ENCODE results near the gene PHKG2. TPM values are rescaled to one million over a fixed set of nuclear protein-coding genes. Genes with fewer than 3 reads are reported as not detected.
A peak's percentile ranks its signal among the peaks of the same experiment; 100 is the strongest.
"Not testable (repeated sequence)": the region's sequence is repeated elsewhere in the genome, so short reads cannot be mapped to it uniquely, and the experiment has no call there.

Gene PHKG2, protein sequence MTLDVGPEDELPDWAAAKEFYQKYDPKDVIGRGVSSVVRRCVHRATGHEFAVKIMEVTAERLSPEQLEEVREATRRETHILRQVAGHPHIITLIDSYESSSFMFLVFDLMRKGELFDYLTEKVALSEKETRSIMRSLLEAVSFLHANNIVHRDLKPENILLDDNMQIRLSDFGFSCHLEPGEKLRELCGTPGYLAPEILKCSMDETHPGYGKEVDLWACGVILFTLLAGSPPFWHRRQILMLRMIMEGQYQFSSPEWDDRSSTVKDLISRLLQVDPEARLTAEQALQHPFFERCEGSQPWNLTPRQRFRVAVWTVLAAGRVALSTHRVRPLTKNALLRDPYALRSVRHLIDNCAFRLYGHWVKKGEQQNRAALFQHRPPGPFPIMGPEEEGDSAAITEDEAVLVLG
- 38.1 and 41.6 TPM in 2 replicates for total RNA-seq

DNA sequence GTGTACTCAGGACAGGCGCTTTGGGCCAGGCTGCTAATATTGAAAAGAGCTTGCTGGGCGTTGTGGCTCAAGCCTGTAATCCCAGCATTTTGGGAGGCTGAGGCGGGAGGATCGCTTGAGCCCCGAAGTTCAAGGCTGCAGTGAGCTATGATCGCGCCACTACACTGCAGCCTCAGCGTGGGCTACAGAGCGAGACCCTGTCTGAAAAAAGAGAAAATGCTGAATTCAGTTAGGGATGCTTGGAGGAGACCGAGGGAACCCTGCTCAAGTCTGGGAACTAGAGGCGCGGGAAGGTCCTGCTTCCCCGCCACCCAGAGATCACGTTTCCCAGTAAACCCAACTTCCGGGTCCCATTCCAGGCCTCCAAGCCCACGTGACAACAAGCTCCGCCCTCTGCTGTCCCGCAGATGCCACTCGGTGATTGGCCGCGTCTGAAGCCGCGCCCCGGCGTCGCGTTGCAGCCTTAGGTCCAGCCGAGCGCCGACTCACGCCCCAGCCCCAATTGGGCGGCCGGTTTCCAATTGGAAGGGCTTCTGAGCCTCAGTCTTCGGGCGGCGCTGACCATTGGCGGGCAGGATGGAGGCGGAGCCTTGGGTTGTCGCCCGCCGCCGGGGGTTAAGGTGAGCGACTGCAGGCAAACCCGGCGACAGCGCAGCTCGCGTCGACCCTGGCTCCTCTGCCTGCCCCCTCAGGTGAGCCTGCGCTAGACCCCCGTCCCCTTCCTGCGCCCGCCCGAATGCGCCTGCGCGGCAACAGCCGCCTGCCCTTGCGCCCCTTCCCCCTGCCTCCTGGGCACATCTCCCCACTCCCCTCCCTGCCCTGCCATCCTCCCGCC is at the start of gene PHKG2:
TSS of gene PHKG2 (plus strand) at position 627 of the 835 bp plus-strand sequence. CDS start 396 bp downstream, outside the sequence.
- DNase-seq (ENCODE audit: low spot score), result peak; percentile 98
- H3K36me3 Mint-ChIP-seq (ENCODE audit: low read depth), result peaks cover 41% of the 10 kb centered on the region
- intact Hi-C loops (cut with micrococcal nuclease), result loop anchor here (1.0 kb wide), 3 partner anchors 14 to 127 kb away; partner anchors contain the start of genes CFAP119 and RNF40
- H3K27ac Mint-ChIP-seq, result peak within 1 kb of the TSS; percentile 78
- peak within 1 kb of the TSS; percentile 94 for H3K4me3 Mint-ChIP-seq (ENCODE audit: low read depth)
- no peaks in the 10 kb centered on the region for H3K27me3 Mint-ChIP-seq (ENCODE audit: low read depth)
- H3K9me3 Mint-ChIP-seq, result no peaks in the 10 kb centered on the region
- peaks cover 18% of the 10 kb centered on the region for H3K4me1 Mint-ChIP-seq (ENCODE audit: low read depth)

- no peaks in the 10 kb centered on the region for H3K27me3 Mint-ChIP-seq (ENCODE audit: low read depth)
- no peaks in the 10 kb centered on the region for H3K9me3 Mint-ChIP-seq
- H3K4me3 Mint-ChIP-seq (ENCODE audit: low read depth), result peak within 1 kb of the TSS; percentile 100
- H3K4me1 Mint-ChIP-seq (ENCODE audit: low read depth), result peaks cover 24% of the 10 kb centered on the region
- DNase-seq (ENCODE audit: low spot score), result peak; percentile 84
- intact Hi-C loops (cut with micrococcal nuclease), result loop anchor here (1.0 to 10.0 kb wide), 7 partner anchors 41 to 406 kb away; partner anchors contain the start of genes BCKDK, CFAP119, FBRS and PHKG2
- peak within 1 kb of the TSS; percentile 100 for H3K27ac Mint-ChIP-seq
- H3K36me3 Mint-ChIP-seq (ENCODE audit: low read depth), result peaks cover 41% of the 10 kb centered on the region
Measured at GRCh38 chr16:30698816-30699614, 49.2 kb upstream of the PHKG2 start, which contains the start of gene SRCAP. TSS of gene SRCAP (plus strand) at chr16:30699171. CDS start at chr16:30700825, 1,654 bp downstream.

GRCh38 chr16:30699615-30700099 is 48.6 kb upstream of the PHKG2 start:
- DNase-seq (ENCODE audit: low spot score), result no peak
- H3K4me3 Mint-ChIP-seq (ENCODE audit: low read depth), result peak overlapping the region; percentile 100
- intact Hi-C loops (cut with micrococcal nuclease), result loop anchor here (2.0 to 10.0 kb wide), 3 partner anchors 63 to 405 kb away; partner anchors contain the start of genes BCKDK, CFAP119 and RNF40
- H3K27ac Mint-ChIP-seq, result peak overlapping the region; percentile 98
- no peaks in the 10 kb centered on the region for H3K9me3 Mint-ChIP-seq
- H3K4me1 Mint-ChIP-seq (ENCODE audit: low read depth), result peaks cover 24% of the 10 kb centered on the region
- H3K27me3 Mint-ChIP-seq (ENCODE audit: low read depth), result no peaks in the 10 kb centered on the region
- H3K36me3 Mint-ChIP-seq (ENCODE audit: low read depth), result peaks cover 47% of the 10 kb centered on the region

GRCh38 chr16:30700491-30700890 is 47.7 kb upstream of the PHKG2 start:
- intact Hi-C loops (cut with micrococcal nuclease), result no loop called here
- Mint-ChIP-seq H3K4me1 (ENCODE audit: low read depth) (peaks cover 19% of the 10 kb centered on the region), H3K4me3 (ENCODE audit: low read depth) (peak overlapping the region; percentile 100), H3K27ac (no peak overlapping the region), H3K9me3 (no peaks in the 10 kb centered on the region), H3K27me3 (ENCODE audit: low read depth) (no peaks in the 10 kb centered on the region), H3K36me3 (ENCODE audit: low read depth) (peaks cover 50% of the 10 kb centered on the region)
- no peak for DNase-seq (ENCODE audit: low spot score)

- H3K36me3 Mint-ChIP-seq (ENCODE audit: low read depth), result peaks cover 54% of the 10 kb centered on the region
- intact Hi-C loops (cut with micrococcal nuclease), result no loop called here
- DNase-seq (ENCODE audit: low spot score), result no peak
- peaks cover 19% of the 10 kb centered on the region for H3K4me1 Mint-ChIP-seq (ENCODE audit: low read depth)
- no peaks in the 10 kb centered on the region for H3K27me3 Mint-ChIP-seq (ENCODE audit: low read depth)
- no peak overlapping the region for H3K4me3 Mint-ChIP-seq (ENCODE audit: low read depth)
- no peak overlapping the region for H3K27ac Mint-ChIP-seq
- no peaks in the 10 kb centered on the region for H3K9me3 Mint-ChIP-seq
Measured at GRCh38 chr16:30700971-30701370, 47.3 kb upstream of the PHKG2 start.

DNA sequence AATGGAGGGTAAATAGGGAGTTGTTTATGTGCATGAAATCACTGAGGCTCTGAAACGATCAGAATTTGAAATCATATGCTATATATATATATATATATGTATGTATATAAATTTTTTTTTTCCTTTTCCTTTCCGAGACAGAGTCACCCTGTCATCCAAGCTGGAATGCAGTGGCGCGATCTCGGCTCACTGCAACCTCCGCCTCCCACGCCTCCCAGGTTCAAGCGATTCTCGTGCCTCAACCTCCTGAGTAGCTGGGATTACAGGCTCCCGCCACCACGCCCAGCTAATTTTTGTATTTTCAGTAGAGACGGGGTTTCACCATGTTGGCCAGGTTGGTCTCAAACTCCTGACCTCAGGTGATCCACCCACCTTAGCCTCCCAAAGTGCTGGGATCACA is 45.2 kb upstream of the PHKG2 start:
- DNase-seq (ENCODE audit: low spot score); H3K27ac Mint-ChIP-seq; H3K9me3 Mint-ChIP-seq; H3K4me3 Mint-ChIP-seq (ENCODE audit: low read depth); H3K27me3 Mint-ChIP-seq (ENCODE audit: low read depth); intact Hi-C loops (cut with micrococcal nuclease): not testable (repeated sequence)
- H3K4me1 Mint-ChIP-seq (ENCODE audit: low read depth), result peaks cover 10% of the 10 kb centered on the region
- H3K36me3 Mint-ChIP-seq (ENCODE audit: low read depth), result peaks cover 73% of the 10 kb centered on the region

GRCh38 chr16:30703971-30704370 is 44.3 kb upstream of the PHKG2 start:
- Mint-ChIP-seq H3K4me3 (ENCODE audit: low read depth) (no peak overlapping the region), H3K27ac (no peak overlapping the region), H3K9me3 (no peaks in the 10 kb centered on the region), H3K36me3 (ENCODE audit: low read depth) (peaks cover 78% of the 10 kb centered on the region), H3K4me1 (ENCODE audit: low read depth) (peaks cover 10% of the 10 kb centered on the region), H3K27me3 (ENCODE audit: low read depth) (no peaks in the 10 kb centered on the region)
- intact Hi-C loops (cut with micrococcal nuclease), result no loop called here
- DNase-seq (ENCODE audit: low spot score), result no peak

GRCh38 chr16:30706046-30706445 is 42.2 kb upstream of the PHKG2 start:
- H3K36me3 Mint-ChIP-seq (ENCODE audit: low read depth), result peaks cover 80% of the 10 kb centered on the region
- H3K4me1 Mint-ChIP-seq (ENCODE audit: low read depth), result no peaks in the 10 kb centered on the region
- no peak for DNase-seq (ENCODE audit: low spot score)
- H3K27me3 Mint-ChIP-seq (ENCODE audit: low read depth), result no peaks in the 10 kb centered on the region
- H3K27ac Mint-ChIP-seq, result no peak overlapping the region
- intact Hi-C loops (cut with micrococcal nuclease), result no loop called here
- H3K4me3 Mint-ChIP-seq (ENCODE audit: low read depth), result no peak overlapping the region
- no peaks in the 10 kb centered on the region for H3K9me3 Mint-ChIP-seq

GRCh38 chr16:30710971-30711370 is 37.3 kb upstream of the PHKG2 start:
- Mint-ChIP-seq H3K27me3 (ENCODE audit: low read depth) (no peaks in the 10 kb centered on the region), H3K27ac (no peak overlapping the region), H3K9me3 (no peaks in the 10 kb centered on the region), H3K36me3 (ENCODE audit: low read depth) (peaks cover 87% of the 10 kb centered on the region), H3K4me3 (ENCODE audit: low read depth) (no peak overlapping the region), H3K4me1 (ENCODE audit: low read depth) (peaks cover 20% of the 10 kb centered on the region)
- DNase-seq (ENCODE audit: low spot score), result no peak
- intact Hi-C loops (cut with micrococcal nuclease), result no loop called here

DNA sequence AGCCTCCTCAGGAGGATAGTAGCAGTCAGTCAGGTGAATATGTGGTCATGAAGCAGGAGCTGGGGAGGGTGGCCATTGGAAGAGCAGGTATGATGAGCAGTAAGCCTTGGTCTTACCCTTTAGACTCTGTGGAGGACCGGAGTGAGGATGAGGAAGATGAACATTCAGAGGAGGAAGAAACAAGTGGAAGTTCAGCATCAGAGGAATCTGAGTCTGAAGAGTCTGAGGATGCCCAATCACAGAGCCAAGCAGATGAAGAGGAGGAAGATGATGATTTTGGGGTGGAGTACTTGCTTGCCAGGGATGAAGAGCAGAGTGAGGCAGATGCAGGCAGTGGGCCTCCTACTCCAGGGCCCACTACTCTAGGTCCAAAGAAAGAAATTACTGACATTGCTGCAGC is 36.5 kb upstream of the PHKG2 start:
- H3K27ac Mint-ChIP-seq, result peak overlapping the region; percentile 19
- H3K4me1 Mint-ChIP-seq (ENCODE audit: low read depth), result peaks cover 27% of the 10 kb centered on the region
- H3K27me3 Mint-ChIP-seq (ENCODE audit: low read depth), result no peaks in the 10 kb centered on the region
- DNase-seq (ENCODE audit: low spot score), result no peak
- H3K36me3 Mint-ChIP-seq (ENCODE audit: low read depth), result peaks cover 89% of the 10 kb centered on the region
- intact Hi-C loops (cut with micrococcal nuclease), result no loop called here
- no peaks in the 10 kb centered on the region for H3K9me3 Mint-ChIP-seq
- H3K4me3 Mint-ChIP-seq (ENCODE audit: low read depth), result no peak overlapping the region

GRCh38 chr16:30715750-30716445 is 32.3 kb upstream of the PHKG2 start:
- intact Hi-C loops (cut with micrococcal nuclease), result no loop called here
- H3K27me3 Mint-ChIP-seq (ENCODE audit: low read depth), result no peaks in the 10 kb centered on the region
- H3K9me3 Mint-ChIP-seq, result no peaks in the 10 kb centered on the region
- peaks cover 30% of the 10 kb centered on the region for H3K4me1 Mint-ChIP-seq (ENCODE audit: low read depth)
- peak; percentile 20 for DNase-seq (ENCODE audit: low spot score)
- H3K27ac Mint-ChIP-seq, result peak overlapping the region; percentile 94
- peak overlapping the region; percentile 64 for H3K4me3 Mint-ChIP-seq (ENCODE audit: low read depth)
- peaks cover 80% of the 10 kb centered on the region for H3K36me3 Mint-ChIP-seq (ENCODE audit: low read depth)

All from activated T-helper 2 cell treated with anti-CD3 and anti-CD28 coated beads, Interferon-gamma antibody, Interleukin-2, Interleukin-4, amounts not matched to agents 10 μg/mL and 5 μg/mL and 100 μg/mL, durations not matched to agents 14 hours and 24 hours and 36 hours (primary cell).